Hematopoietic multipotent progenitor cell treated with erythropoietin and hydrocortisone succinate and interleukin-3 and kit ligand, for 6 days (in vitro differentiated cells): ENCODE data around the gene ZNF366.

Source experiments
- DNase-seq: peaks from one replicate; pipeline ENCODE4 v3.0.0-alpha.2; 2015

Gene ZNF366, protein sequence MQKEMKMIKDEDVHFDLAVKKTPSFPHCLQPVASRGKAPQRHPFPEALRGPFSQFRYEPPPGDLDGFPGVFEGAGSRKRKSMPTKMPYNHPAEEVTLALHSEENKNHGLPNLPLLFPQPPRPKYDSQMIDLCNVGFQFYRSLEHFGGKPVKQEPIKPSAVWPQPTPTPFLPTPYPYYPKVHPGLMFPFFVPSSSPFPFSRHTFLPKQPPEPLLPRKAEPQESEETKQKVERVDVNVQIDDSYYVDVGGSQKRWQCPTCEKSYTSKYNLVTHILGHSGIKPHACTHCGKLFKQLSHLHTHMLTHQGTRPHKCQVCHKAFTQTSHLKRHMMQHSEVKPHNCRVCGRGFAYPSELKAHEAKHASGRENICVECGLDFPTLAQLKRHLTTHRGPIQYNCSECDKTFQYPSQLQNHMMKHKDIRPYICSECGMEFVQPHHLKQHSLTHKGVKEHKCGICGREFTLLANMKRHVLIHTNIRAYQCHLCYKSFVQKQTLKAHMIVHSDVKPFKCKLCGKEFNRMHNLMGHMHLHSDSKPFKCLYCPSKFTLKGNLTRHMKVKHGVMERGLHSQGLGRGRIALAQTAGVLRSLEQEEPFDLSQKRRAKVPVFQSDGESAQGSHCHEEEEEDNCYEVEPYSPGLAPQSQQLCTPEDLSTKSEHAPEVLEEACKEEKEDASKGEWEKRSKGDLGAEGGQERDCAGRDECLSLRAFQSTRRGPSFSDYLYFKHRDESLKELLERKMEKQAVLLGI

GRCh38 chr5:72507231-72507906 lies at the start of gene ZNF366:
ZNF366 (minus strand) TSS chr5:72507410; CDS start chr5:72461496, 45,914 bp downstream.
- DNase-seq = no peak

DNA sequence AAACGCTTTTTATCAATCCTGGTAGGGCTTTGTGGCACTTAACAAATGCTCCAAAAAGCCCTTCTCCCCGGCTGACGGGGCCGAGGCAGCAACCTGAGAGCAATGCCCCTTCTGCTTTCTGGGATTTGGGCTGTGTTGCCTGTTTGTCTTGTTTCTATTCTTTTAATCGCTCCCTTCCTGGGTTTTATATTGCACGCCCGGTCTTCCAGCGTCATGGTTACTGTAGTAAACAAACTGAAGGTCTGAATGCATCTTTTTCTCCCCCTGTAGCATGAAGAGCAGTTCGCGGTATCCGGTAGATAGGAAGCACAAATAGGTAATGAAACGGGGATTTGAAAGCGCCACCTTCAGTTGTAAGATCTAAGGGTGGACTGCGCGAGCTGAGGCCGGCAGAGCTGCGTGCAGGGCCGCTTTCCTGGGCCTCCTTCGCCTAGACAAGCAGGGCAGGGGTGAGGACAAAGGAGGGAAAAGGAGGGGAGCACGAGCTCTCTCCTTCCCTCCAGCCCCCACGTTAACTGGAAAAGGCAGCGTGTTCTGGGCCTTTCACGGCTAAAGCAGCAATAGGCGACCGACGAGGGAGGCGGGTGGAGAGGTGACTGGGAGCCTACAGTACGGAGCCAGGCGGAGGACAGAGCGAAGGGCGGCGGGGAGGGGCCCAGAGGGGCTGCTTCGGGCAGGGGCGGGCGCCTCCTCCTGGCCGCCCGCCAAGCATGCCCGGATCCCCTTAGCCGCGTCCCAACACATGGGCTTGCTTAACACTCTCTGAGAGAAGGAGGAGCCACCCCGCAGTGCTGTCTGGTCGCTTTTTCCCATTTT lies 49.3 kb upstream of the ZNF366 start:
- peak; percentile 65 for DNase-seq

GRCh38 chr5:72555871-72556270 lies 48.7 kb upstream of the ZNF366 start:
- DNase-seq = peak; percentile 8

DNA sequence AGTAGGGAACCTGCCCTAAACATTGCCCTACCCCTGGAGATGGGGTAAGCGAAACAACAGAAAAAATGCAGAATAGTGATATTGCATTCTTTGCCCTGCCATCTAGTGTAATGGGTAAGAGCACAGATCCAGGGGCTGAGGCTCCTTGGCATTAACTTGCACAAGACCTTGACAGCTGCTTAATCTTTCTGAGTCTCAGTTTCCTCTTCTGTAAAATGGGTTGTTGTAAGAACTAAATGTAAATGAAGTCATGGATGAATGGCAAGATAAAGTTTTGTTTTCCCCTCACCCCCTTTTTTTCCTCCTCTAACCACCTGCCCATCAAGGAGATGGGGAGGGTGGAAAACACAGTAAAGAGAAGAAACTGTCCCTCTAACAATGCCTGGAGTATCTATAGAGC lies 47.7 kb upstream of the ZNF366 start:
- no peak for DNase-seq

DNA sequence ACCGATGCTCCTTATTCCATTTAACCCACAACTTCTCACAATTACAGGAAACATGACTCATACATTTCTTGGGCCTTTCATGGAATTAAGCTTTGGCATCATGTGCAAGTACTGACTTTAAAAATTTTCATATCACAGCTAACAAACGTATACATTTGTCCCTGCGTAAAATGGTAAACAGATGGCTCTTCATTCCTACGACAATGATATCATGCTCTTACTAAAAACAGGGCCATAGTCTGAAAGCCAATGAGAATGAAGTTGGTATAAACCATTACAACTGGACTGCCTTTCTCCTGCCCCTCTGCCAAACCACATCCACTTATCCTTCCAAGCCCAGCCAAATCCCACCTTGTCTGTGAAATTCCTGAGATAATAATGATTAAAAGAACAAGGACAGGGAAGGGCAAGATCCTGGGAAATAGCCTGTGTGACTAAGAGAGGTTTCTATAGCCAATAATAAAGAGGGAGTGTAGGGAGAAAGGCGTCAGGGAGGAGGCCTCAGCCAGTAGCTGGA lies 44.9 kb upstream of the ZNF366 start:
- DNase-seq = no peak

GRCh38 chr5:72550595-72550994 lies 43.4 kb upstream of the ZNF366 start:
- no peak for DNase-seq

GRCh38 chr5:72543811-72544210 lies 36.6 kb upstream of the ZNF366 start:
- DNase-seq = no peak

DNA sequence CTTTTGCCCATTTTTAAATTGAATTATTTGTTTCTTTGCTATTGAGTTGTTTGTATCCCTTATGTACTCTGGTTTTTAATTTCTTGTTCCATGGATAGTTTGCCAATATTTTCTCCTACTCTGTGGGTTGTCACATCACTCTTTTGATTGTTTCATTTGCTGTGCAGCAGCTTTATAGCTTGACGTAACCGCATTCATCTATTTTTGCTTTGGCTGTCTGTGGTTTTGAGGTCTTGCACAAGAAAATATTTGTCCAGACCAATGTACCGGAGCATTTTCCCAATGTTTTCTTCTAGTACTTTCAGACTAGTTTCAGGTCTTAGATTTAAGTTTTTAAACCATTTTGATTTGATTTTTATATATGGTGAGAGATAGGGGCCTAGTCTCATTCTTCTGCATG lies 36.2 kb upstream of the ZNF366 start:
- DNase-seq = no peak

- no peak for DNase-seq
These were observed 35.5 kb upstream of the ZNF366 start for GRCh38 chr5:72542695-72543094.

- DNase-seq = no peak
These were observed 34.5 kb upstream of the ZNF366 start for GRCh38 chr5:72541501-72542225.

GRCh38 chr5:72540759-72541438 lies 33.7 kb upstream of the ZNF366 start:
- no peak for DNase-seq

DNA sequence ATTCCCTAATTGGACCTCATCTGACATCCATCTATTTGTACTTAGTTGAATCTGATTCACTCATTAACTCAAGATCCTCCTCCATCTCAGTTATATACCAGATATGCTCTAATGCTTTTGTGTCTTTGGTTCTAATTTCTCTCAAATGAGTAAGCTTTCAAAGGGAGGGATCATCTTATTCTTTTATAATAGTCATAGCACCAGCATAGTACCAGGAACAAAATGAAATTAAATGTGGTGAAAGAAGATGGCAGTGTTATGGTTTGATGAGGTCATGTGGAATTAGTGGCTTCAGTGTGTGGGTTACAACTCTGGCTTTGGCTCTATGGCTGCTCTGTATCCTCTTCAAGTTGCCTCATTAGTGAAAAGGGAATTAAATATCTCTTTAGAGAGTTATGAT lies 32.5 kb upstream of the ZNF366 start:
- no peak for DNase-seq

DNA sequence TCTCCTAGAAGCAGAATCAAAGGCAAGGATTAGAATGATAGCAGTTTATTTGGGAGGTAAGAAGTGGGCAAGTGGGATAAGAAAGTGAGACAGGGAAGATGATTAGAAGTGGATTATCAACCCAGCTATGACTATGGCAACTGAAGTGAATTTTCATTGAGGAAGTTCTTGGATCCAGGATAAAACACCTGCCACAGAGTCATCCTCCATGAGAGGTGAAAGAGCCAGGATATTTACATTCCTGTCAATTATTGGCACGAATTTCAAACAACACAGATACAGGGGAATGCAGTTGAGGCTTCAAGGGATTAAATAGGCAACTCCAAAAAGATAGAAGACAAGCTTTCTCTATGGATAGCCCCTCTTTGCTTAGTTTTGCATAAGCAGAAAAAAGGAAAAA lies 31.8 kb upstream of the ZNF366 start:
- no peak for DNase-seq

- DNase-seq = no peak
These were observed 30.0 kb upstream of the ZNF366 start for GRCh38 chr5:72537166-72537565.

DNA sequence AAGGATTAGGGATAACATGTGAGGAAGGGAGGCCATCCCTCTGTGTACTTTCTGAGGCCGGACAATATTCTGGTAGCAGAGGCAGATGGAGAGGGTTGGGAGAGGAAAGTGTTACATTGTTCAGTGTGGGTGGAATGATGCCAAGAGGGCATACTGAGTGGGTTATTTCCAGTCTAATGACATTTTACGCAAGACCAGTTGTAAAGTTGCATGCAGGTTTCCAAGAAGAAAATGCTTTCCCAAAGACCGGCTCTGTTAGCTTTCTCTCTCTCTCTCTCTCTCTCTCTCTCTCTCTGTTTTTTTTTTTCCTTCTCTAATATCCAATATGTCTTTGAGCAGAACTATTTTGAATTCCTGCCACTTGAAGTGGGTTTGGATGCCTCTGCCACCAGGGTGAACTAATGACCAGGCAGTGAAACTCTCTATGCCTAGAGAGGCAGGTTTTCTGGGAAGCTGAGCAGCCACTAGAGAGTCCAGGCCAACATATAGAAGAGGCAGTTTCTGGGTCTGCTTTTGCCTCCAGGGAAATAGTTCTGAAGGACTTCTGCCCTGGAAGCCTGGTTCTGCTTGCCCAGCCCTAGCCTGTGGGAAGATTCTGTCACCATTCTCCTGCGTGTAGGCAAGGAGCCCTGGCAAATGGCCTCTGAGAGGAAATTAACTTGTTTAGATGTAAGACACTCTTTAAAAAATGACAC lies 24.4 kb upstream of the ZNF366 start:
- no peak for DNase-seq

DNA sequence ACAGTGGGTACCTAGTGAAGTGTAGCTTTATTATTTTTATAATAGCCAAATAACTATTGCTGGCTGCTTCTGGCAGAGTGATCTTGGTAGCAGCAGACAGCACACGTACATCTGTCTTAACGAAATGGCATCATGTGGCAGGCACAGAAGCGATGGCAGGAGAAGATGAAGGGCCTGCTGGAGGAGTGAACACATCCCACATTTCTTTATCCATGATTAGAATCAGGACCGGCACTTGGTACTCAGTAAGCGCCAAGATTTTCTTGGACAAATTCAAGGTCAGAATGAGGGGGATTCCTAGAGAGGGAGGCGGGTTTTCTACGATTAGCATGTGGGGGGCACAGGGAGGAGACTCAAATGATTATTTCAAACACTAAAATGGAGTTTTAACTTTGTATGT lies 23.0 kb upstream of the ZNF366 start:
- DNase-seq = no peak

DNA sequence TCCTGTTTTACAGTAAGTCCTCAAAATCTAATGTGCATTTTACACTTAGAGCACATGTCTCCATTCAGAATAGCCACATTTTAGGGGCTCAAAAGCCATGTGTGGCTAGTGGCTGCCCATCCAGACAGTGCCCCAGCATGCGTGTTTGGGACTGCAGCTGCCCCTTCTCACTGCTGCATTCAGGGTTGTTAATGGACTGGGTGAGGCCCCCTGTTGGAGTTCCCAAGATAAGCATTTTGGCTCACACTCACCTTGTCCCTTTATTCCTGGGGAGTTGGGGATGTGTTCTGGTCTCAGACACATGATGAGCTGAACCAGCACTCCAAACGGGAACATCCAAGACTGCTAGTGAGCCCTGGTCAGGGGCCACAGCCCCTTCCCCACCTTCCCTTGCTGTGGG lies 22.2 kb upstream of the ZNF366 start:
- no peak for DNase-seq

DNA sequence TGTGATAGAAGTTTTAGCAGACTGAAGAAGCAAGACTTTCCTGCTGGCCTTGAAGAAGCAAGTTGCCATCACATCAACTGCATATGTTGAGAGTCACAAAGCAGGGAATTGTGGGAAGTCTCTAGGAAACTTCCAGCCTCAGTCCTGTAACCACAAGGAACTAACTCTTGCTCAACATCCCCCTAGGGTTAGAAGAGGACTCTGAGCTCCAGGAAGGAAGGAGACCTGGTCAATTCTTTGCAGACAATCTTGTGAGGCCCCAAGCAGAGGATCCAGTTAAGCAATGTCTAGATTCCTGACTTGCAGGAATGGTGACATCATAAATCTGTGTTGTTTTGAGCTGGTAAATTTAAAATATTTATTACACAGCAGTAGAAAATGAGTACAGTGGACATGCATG lies 18.6 kb upstream of the ZNF366 start:
- DNase-seq = no peak

- peak; percentile 80 for DNase-seq
These were observed 16.9 kb upstream of the ZNF366 start for GRCh38 chr5:72523960-72524582.

GRCh38 chr5:72522607-72523006 lies 15.4 kb upstream of the ZNF366 start:
- DNase-seq = no peak
